Measurements from ENCODE around the gene CD160.
"Not testable (repeated sequence)": the region's sequence is repeated elsewhere in the genome, so short reads cannot be mapped to it uniquely, and the experiment has no call there.

- TF ChIP-seq, protein P1, sequence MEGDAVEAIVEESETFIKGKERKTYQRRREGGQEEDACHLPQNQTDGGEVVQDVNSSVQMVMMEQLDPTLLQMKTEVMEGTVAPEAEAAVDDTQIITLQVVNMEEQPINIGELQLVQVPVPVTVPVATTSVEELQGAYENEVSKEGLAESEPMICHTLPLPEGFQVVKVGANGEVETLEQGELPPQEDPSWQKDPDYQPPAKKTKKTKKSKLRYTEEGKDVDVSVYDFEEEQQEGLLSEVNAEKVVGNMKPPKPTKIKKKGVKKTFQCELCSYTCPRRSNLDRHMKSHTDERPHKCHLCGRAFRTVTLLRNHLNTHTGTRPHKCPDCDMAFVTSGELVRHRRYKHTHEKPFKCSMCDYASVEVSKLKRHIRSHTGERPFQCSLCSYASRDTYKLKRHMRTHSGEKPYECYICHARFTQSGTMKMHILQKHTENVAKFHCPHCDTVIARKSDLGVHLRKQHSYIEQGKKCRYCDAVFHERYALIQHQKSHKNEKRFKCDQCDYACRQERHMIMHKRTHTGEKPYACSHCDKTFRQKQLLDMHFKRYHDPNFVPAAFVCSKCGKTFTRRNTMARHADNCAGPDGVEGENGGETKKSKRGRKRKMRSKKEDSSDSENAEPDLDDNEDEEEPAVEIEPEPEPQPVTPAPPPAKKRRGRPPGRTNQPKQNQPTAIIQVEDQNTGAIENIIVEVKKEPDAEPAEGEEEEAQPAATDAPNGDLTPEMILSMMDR (IDR thresholded peaks at IDR 0.05): not testable (repeated sequence)
- TF ChIP-seq, protein P2, sequence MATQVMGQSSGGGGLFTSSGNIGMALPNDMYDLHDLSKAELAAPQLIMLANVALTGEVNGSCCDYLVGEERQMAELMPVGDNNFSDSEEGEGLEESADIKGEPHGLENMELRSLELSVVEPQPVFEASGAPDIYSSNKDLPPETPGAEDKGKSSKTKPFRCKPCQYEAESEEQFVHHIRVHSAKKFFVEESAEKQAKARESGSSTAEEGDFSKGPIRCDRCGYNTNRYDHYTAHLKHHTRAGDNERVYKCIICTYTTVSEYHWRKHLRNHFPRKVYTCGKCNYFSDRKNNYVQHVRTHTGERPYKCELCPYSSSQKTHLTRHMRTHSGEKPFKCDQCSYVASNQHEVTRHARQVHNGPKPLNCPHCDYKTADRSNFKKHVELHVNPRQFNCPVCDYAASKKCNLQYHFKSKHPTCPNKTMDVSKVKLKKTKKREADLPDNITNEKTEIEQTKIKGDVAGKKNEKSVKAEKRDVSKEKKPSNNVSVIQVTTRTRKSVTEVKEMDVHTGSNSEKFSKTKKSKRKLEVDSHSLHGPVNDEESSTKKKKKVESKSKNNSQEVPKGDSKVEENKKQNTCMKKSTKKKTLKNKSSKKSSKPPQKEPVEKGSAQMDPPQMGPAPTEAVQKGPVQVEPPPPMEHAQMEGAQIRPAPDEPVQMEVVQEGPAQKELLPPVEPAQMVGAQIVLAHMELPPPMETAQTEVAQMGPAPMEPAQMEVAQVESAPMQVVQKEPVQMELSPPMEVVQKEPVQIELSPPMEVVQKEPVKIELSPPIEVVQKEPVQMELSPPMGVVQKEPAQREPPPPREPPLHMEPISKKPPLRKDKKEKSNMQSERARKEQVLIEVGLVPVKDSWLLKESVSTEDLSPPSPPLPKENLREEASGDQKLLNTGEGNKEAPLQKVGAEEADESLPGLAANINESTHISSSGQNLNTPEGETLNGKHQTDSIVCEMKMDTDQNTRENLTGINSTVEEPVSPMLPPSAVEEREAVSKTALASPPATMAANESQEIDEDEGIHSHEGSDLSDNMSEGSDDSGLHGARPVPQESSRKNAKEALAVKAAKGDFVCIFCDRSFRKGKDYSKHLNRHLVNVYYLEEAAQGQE (IDR thresholded peaks at IDR 0.05; ENCODE audit: insufficient read depth in 1 of 2, low read depth in 2 of 2, low read length in 1 of 2): not testable (repeated sequence)
- not testable (repeated sequence) for TF ChIP-seq POLR2AphosphoS5 (IDR thresholded peaks at IDR 0.05; ENCODE audit: low read depth, low read length); SIN3A (IDR thresholded peaks at IDR 0.05; ENCODE audit: borderline replicate concordance, insufficient read depth, low read depth, low read length); TCF7L2 (IDR thresholded peaks at IDR 0.05; ENCODE audit: low read depth, low read length)
Measured at GRCh38 chr1:145768004-145768403, 48.7 kb downstream of the CD160 start.
